Iris pigment epithelial cell (primary cell): ENCODE measurements around the gene TEX264.
"Not testable (repeated sequence)": the region's sequence is repeated elsewhere in the genome, so short reads cannot be mapped to it uniquely, and the experiment has no call there.

Source experiments
- DNase-seq: peaks from one replicate; pipeline ENCODE4 v3.0.0-alpha.2; 2011; ENCODE audit warnings: low read depth

Gene TEX264

DNA sequence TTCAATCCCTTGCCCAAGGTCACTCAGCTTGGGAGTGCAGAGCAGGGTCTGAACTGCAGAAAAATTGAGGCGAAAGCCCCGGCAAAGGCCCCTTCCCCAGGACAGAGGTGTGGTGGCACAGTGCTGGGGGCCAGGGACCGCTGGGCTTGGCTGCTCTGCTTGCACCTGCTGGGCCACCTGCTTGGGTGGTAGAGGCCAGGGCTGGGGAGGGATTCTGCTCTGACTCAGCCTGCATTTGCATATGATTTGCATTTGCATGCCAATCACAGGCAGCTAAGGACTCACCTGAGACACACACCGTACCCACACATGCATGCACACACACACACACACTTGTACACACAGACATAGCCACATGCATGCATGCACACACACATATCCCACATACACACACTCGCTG, 45.8 kb downstream of the TEX264 start:
- no peak for DNase-seq

DNA sequence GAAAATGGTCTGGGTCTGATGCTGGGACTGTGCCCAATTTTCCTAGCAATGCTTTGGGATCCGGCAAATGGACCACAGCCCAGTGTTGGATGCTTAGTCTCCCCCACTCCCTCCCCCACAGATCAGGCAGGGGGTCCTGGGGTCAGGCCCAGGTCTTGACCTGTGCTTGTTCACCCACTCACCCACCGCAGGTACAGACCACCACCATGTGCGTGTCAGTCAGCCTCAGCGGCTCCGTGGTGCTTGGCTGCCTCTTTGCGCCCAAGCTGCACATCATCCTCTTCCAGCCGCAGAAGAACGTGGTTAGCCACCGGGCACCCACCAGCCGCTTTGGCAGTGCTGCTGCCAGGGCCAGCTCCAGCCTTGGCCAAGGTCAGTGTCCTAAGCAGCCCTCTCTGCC, 46.4 kb downstream of the TEX264 start:
- no peak for DNase-seq

DNA sequence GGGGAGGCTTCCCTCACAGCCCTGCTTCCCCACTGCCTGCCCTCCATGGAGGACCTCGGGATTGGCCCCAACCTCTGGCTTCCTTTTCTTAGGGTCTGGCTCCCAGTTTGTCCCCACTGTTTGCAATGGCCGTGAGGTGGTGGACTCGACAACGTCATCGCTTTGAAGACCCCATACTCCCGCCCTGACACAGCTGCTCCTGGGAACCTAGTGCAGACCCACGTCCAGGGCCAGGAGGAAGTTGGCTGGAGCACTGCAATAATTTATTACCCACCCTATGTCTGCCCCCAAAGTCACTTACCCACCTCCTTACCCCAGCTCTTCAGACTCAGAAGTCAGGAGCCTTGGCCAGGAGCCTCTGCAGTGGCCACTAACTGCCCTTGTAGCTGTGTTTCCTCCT, 46.9 kb downstream of the TEX264 start:
- no peak for DNase-seq

DNA sequence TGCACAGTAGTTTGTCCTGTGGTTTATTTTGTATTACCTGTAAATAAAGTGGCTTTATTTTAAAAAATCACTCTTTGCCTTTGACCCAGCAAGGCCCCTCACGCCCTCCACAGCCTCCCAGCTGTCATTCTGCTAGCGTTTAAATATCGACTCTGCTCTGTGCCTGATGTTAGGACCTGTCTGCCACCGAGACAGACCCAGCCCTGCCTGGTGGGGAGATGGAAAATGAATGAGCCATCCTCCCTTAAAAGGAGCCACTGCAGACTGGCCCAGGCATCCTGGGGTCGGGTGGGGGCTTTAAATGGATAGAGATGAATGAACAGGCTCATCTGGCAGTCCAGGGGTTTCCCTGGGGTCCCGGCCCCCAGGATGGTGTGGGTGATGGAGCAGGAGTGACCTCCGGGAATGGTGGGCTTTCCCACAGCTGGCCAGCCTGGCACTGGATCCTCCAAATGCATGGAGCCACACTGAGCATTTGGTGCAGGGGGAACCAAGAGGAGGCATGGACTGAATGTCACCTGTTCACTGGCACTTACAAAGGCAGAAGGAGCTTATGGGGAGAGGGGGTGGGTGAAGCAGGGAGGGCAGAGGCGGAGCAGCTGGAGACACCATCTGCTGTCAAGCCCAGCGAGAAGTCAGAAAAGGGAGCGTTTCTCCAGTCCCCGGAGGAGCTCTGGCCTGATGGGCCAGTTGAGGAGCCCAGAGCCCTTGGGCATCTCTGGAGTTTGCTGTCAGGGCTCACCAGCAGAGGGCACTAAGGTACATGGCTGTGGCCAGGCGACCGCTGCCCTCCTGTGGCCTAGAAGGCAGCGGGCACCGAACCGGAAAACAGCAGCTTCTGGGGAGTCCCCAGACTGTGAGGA, 47.7 kb downstream of the TEX264 start:
- DNase-seq: peak; percentile 52

DNA sequence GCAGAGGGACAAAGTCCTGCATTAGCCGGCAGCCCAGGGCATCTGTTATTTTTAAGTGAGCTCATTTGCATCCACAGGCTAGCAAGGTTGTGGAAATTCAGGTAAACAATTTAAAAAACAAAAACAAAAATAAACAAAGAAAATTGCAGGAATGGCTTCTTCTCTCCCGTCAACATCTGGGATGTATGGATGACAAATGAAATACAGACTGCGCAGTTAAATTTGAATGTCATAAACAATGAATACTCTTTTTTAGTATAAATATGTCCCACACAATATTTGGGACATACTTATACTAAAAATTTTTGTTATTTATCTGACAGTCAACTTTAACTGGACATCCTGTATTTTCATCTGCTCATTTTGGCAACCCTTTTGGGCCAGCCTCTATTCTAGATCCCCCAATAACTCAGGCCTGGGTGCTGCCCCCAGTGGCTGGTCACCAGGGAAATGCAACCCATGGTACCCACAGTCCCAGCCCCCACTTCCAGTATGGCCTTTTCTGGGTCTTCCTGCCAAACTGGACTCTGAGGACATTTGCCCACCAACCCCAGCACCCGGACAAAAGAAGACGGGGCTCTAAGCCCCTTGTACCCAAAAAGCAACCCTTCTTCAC, 48.5 kb downstream of the TEX264 start:
- DNase-seq: no peak

DNA sequence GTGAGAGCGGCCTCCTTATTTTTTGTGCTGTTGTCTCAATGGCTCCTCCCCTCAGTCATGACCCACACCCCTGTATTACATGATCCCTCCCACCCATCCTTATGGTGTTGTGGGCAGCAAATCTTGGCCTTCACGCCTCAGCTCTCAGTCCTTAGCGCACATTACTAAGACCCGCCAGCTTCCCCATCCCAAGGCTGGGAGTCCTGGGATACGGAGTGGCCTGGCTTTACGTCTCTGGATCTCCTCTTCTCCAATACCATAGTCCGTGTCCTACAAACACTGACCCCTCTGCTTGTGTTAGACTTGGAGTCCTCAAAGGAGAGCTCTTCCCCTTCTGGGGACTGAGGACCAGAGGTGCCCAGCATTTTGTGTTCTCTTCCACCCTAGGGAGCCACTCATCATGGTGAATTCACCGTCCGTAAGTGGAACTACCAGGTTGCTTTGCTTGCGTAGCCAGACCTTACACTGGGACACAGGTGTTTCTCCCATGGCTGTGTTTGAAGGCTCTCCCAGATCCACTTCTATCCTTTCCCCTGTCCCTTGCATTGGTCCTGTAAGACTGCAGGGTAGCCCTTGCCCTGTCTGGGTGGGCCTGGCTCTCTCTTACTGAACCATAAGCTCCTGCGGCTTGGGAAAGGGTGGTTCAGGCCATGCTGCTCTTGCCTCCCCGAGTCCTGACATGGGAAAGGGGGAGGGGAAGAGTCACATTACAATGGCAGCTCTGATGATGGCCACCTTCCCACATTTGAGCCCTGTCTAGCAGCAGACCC, 49.4 kb downstream of the TEX264 start:
- DNase-seq: no peak

DNA sequence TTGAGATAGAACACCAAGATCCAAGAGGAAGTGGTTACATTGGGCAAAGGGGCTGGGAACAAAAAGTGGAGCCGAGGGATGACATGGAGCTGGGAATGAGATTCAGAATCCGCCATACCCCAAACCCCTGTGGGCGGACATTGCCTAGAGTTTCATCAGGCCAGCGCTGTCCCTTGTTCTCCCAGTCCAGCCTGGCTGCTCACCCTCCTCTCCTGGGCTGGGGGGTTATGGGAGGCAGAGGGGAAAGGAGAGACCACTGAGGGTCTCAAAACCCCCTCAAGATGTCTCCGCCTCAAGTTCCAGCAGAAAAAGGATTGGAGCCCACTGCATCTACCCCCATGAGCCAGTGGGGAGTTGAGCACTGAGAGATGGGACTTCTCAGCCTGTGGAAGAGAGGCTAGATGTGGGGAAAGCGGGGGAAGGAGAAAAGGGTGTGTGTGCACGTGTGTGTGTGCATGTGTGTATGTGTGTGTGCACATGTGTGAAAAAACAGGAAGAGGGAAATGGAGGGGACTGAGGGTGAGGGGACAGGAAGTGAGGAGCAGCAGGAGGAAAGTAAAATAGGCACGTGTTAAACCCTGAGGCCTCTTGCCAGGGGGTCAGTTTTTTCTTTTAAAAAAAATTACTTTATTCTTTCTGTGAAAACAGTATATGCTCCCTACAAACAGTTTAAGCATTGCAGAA, 50.2 kb downstream of the TEX264 start:
- DNase-seq: no peak

DNA sequence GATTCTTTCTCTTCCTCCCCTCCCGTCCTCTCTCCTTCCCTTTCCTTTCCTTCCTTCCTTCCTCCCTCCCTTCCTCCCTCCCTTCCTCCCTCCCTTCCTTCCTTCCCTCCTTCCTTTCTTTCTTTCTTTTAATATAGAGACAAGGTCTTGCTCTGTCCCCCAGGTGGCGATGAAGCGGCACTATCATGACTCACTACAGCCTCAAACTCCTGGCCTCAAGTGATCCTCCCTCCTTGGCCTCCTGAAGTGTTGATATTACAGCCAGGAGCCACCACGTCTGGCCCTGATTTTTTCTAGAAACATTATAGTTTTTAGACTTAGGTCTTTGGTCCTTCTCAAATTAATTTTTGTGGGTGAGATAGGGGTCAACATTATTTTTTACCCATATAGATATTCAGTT, 51.3 kb downstream of the TEX264 start:
- no peak for DNase-seq

DNA sequence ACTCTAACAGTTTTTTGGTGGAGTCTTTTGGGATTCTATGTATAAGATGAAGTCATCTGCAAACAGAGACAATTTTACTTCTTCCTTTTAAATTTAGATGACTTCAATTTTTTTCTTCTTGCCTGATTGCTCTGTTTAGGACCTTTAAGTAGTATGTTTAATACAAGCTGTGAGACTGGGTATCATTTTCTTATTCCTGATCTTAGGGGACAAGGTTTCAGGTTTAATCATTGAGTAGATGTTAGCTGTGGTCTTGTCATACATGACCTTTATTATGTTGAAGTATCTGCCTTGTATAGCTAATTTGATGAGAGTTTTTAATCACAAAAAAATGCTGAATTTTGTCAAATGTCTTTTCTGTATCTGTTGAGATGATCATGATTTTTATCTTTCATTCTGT, 56.4 kb downstream of the TEX264 start:
- no peak for DNase-seq

DNA sequence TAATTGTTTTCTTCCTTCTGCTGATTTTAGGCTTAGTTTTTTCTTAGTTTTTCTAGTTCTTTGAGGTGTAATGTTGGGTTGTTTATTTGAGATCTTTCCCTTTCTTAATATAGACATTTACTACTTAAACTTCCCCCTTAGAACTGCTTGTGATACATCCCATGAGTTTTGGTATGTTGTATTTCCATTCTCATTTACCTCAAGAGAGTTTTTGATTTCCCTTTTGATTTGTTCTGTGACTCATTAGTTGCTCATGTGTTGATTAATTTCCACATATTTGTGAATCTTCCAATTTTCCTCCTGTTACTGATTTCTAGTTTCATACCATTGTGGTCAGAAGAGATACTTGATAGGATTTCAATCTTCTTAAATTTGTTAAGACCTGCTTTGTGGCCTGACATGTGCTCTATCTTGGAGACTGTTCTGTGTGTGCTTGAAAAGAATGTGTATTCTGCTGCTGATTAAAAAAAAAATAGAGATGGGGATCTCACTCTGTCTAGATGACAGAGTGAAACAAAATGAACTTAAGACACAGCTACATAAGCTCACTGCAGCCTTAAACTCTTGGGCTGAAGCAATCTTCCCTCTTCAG, 58.1 kb downstream of the TEX264 start:
- no peak for DNase-seq

DNA sequence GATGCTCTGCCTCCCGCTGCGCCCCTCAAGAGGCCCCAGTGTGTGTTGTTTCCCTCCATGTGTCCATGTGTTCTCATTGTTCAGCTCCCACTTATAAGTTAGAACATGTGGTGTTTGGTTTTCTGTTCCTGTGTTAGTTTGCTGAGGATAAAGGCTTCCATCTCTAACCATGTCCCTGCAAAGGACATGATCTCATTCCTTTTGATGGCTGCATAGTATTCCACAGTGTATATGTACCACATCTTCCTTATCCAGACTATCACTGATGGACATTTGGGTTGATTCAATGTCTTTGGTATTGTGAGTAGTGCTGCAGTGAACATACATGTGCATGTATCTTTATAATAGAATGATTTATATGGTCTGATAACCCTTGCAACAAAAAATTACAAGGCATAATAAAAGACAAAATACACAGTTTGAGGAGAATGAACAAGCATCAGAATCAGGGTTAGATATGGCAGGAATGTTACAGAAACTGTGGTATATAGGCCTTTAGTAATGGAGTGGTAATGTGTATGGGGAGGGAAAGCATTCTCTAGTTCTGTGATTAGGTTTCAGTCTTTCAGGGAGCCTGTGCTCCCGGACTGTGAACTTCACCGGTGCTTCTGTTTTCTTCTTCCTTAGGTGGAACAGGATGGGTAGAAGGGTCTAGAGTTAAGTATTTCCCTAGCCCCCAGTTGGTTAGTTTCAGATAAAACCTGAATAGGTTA, 63.0 kb downstream of the TEX264 start:
- no peak for DNase-seq

DNA sequence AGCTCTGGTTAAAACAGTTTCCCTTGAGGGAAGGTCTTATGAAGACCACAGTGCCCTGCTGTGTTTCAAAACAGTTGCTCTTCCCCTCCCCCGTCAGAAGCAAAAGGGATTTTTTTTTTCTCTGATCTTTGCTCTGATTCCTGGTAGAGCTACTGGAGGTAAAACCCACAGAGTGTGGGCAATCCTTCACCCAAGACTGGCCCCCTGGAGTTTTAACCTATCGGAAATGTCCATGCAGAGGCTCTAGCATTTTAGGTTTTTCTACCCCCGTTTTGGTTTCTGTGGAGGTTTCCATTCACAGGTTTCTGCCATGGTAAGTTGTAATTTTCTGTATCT, 63.5 kb downstream of the TEX264 start:
- no peak for DNase-seq

DNA sequence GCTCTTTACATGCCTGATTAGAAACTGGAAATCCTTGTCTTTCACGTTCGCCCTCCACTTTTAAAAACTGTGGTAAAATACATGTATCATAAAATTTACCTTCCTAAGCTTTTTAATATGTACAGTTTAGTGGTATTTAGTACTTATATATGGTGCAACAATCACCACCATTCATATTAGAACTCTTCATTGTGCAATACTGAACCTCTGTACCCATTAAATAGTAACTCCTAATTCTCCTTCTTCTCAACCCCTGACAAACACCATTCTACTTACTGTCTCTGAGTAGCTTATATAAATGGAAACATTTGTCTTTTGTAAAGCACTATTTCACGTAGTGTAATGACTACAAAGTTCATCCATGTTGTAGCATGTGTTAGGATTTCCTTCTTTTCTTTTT, 64.0 kb downstream of the TEX264 start:
- DNase-seq: no peak

DNA sequence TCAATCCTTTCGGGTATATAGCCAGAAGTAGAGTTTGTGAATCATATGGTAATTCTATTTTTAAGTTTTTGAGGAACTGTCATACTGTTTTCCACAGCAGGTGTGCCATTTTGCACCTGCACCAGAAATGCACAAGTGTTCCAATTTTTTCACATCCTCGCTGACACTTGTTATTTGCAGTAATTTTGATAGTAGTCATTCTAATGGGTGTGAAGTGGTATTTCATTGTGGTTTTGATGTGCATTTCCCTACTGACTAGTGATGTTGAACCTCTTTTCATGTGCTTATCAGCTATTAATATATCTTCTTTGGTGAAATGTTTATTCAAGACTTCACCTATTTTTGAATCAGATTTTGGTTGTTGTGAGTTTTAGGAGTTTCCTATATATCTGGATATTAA, 64.9 kb downstream of the TEX264 start:
- no peak for DNase-seq

DNA sequence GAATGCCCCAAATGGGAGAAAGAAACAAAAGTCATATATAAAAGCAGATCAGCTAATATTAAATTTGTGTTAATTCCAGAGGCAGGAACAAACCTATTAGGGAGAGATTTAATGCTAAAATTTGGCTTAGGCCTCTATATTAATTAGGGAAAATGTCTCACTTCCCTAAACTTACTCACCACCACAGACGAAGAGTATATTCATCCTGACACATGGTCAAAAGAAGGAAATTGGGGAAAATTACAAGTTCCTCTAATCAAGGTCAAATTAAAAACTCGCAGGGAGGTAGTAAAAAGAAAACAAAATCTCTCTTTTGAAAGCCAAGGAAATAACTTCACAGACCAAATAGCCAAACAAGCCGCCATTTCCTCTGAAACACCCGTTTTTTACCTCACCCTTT, 68.1 kb downstream of the TEX264 start:
- DNase-seq: no peak

DNA sequence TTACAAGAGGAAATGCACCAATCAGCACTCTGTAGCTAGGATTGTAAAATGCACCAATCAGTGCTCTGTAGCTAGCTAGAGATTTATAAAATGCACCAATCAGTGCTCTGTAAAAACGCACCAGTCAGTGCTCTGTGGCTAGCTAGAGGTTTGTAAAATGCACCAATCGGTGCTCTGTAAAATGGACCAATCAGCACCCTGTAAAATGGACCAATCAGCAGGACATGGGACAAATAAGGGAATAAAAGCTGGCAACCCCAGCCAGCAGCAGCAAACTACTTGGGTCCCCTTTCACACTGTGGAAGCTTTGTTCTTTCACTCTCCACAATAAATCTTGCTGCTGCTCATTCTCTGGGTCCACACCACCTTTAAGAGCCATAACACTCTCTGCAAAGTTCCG, 71.3 kb downstream of the TEX264 start:
- DNase-seq: not testable (repeated sequence)

DNA sequence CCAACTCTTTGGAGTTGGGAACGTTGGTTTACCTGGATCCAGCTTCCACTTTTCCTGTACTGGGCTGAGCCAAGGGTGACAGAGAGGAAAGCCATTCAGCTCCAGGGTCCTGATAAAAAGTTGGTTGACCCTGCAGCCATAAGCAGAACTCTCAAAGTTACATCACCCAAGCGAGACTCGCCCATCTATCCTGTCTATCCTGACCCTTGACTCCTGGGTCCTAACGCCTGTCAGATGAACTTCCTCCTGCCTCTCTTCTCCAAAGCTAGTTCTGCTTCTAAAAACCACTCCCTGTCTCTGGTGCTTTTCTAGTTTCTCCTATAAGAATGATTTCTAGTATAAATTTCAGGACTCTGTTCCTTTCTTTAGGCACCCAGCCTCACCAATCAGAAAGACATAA, 71.9 kb downstream of the TEX264 start:
- not testable (repeated sequence) for DNase-seq

DNA sequence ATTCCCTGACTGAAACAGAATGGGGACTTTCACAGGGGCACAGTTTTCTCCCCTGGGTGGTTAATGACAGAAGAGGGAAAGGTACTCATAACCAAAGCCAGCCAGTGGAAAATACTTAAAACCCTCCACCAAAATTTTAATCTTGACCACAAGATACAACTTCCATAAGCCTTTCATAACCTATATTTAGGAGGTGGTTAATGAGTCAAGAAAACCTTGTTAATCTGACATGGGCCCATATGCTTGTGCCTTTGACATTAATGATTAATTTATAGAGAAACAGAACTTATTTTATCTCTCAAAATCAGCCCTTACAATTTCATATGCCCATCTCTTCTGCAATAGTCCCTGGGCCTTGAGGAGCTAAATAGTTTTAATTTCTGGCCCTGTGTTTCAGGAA, 76.8 kb downstream of the TEX264 start:
- DNase-seq: no peak

DNA sequence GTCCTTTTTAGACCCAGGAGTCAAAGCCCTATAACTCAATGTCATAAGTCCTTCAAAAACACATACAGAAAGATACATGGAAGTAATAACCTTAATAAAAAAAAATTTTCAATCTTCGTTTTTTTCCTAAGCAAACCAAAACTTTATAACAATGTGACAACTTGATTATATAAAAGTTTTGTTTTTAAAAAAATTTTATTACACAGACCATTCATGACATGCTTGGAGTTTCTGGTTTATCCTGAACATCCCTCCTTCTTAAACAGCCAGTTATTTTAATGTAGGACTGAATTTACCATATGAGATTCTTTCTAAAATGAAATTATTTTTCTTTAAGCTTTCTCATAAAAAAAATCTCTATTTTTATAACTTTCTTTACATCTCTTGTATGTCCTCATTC, 77.3 kb downstream of the TEX264 start:
- no peak for DNase-seq

DNA sequence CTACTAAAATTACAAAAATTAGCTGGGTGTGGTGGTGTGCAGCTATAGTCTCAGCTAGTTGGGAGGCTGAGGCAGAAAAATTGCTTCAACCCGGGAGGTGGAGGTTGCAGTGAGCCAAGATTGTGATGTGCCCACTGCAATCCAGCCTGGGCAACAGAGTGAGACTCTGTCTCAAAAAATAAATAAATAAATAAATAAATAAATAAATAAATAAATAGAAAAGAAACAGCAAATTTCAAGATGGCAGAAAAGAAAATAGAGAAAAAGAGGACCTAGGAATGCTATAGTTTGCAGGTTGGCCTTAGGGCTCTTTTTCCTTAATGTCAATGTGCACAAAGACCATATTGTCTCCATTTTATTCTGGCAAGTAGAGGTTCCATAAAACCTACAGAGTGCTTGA, 79.8 kb downstream of the TEX264 start:
- no peak for DNase-seq

DNA sequence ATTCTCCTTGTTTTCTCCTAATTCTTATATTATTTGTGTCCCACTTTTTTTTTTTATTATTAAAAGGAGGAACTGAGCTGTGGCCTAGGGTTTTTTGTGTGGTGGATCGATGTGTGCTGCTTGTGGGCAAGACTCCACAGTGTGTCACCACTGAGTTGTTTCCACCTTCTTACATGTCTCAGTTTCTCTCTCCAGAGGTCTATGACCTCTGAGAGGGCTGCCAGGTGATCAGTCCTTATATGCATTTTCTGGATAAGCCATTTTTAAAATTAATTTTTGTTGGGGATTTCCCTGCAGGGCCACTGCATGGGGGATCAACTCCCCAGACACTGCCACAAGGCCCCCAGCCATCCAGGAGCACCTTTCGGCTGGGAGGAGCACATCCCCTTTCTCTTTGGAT, 80.2 kb downstream of the TEX264 start:
- no peak for DNase-seq
